Activated CD8-positive, alpha-beta memory T cell treated with anti-CD3 and anti-CD28 coated beads for 24 hours (primary cell): Measurements from ENCODE around the gene ADGRG6.

Experiments used
- DNase-seq: peaks from one replicate; pipeline ENCODE4 v3.0.0-alpha.2; 2020

ADGRG6 gene

DNA sequence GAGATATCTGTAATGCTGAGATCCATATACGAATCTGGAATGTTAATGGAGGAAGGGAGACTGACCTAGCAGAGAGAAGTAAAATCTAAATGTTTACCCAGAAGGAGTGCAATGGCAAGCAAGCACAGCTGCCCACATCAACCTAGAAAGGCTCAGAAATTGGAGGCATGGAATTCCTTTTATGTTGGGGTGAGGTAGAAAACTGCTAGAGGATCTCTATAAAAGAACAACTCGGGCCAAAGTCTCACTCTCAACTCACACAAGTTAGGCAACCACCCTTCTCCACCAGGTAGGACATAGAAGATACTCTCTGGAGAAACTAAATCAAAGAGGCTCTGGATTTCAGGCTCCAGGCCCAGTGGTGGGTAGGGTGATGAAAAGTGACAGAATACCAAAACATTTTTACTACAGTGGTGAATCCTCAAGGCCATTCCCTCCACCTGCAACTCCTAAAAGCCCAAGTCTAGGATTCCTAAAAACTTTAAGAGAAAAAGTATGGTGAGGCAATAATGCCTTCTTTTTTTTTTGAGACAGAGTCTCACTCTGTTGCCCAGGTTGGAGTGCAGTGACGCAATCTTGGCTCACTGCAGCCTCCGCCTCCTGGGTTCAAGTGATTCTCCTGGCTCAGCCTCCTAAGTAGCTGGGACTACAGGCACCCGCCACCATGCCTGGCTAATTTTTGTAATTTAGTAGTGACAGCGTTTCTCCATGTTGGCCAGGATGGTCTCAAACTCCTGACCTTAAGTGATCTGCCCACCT lies 9.5 kb upstream of the ADGRG6 start:
- DNase-seq: no peak

DNA sequence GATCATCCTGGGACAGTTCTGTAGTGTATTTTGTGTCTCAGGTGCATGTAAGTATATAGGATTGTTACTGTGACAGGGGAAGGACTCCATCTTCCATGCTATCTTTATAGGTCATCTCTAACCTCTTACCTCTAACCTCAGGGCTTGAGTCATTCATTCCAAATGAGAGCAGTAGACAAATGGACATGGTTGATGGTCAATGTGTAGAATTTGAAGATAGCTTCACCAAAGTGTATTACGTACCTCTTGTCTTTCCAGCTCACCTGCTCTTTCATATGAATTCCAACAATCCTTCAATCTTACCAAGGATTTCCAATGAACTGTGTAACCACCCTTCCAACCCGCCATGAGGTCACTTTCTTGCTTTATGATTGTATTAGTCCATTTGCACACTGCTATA lies 8.7 kb upstream of the ADGRG6 start:
- no peak for DNase-seq

DNA sequence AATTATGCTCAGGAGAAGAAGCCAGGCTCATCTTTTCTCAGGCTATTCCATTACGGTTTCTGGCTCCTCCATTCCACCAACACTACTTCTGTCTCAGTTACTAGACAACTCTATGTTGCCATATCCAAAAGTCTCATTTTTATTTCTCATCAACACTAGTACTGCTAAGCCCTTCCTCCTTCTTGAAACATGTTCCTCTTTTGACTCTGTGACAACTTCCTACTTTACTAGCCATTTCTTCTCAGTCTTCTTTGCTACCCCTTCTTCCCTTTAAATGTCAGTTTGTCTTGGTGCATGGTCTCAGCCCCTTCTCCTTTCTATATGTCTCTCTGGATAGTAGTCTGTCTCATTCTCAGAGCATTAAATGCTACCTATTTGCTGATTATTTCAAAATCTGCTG lies 7.1 kb upstream of the ADGRG6 start:
- no peak for DNase-seq

DNA sequence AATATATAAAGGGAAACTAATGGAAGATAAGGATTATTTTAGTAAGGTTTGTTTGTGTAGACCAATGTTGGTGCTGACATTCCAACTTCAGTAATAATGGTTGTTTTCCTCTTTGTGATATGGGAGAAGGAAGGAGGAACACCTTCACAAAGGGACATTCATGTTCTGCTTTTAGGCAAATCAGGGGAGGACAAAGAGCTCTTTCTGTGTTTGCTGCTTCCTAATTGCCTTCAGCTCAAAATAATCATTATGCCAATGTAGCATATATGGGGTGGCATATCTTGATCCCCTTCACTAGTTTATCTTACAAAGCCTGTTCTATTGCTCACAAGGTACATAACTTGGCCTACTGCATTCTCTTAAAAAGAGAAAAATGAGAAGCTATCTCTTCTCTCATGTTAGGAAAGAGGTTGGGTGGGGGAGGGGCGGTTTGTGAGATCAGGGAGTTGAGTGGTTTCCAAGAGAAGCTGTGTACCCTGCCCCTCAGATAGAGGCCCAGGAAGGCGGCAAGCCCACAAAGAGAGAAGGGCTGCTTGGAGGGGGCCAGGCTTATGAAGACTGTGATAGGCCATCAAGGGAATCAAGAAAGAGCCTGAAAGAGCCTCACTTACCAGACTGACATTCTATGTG lies 4.7 kb upstream of the ADGRG6 start:
- DNase-seq: no peak

DNA sequence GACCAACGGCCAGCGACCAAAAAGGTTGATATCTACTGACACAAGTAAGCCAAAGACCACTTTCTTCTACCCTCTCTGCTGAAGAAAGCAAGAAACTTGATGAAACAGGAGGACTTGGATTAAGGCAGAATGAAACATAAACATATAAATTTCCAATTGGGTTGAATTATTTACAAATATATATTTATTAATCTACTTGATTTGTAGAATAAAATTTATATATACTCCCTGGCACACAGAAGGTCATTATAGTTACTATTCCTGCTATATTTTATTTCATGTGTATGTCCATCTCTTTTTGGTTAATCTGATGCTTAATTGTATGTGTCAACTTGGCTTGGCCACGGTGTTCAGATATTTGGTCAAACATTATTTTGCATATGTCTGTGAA lies 4.2 kb upstream of the ADGRG6 start:
- no peak for DNase-seq

DNA sequence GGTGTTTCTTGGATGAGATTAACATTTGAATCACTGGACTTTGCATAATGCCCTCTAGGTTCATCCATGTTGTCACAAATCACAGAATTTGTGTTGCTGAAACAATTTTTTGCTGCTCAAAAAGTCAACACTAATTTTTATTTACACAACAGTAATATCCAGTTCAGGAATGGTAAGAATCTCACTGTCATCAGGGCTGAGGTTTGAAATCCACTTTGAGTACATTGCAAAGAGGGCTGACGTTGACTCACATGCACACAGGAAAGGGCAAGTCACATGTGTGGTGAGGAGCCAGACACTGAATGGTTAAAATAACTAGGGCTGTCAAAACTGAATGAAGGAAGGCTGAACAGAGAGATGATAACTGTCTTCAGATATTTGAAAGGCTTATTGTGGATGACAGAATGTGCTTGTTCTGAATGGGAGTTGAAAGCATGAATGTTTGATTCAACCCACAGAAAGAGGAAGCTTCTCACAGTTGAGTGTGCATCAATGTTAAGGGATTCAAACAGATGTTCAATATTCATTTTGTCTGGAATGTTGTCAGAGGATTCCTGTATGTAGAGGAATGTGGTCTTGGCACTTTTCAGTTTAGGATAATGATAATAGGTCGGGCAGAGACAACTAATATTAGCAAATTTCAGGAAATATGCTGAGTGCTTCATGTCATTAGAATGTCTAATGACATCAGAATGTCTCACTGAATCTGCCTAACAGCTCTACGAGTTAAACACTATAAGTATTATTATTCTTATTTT lies 3.6 kb upstream of the ADGRG6 start:
- DNase-seq: no peak

DNA sequence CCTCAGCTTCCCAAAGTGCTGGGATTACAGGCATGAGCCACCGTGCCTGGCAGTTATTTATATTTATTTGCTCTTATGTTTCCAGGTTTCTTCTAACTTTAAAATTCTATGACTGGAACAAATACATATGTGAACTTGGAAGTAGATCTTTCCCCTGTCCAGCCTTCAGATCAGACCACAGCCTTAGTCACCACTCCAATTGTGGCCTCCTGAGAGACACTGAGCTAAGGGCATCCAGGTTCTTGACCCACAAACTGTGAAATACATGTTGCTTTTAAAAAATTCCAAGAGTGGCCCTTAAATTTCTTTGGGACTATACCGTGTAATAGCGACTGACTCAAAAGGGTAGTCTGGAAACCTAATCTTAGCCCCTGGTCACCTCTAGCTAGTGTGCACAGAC lies 1.5 kb upstream of the ADGRG6 start:
- DNase-seq: no peak

DNA sequence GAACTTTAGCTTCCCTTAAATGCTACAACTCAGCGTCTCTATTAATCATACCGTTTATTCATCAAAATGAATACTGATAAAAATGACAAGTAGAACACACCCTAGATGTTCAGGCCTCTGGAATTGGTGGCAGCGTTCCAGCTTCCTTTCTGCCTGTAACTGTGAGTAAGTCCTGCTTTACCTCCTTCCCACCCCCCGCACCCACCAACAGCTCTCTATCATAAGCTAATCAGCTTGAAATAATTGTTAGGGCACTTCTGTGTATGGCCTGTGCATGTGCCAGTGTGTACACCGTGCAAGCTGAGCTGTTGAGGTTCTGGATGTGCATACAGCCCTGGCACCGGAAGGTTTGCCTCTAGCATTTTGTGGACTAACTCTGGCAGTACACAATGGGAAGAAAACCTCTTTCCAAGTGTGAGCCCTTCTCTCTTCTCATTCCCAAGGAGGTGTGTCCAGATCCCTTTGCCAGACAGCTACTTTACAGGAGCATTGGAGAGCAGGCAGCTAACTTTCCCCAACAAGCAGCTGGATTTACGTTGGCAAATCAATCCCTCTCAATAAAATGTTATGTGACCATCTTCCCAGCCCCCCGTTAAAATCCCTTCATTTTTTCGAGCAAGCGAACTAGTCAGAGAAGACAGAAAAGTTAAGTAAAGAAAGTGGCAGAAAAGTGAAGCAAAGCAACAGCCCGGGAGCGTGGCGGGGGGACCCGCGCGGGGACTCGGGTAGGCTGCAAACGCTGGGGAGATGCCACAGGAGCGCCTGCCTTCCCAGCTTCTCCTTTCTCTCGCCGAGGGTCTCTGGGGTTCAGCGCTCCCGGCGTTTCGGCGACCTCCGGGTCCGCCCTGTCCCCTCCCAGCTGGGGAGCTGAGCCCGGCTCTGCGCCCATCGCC lies 803 bp upstream of the ADGRG6 start:
- DNase-seq: no peak

DNA sequence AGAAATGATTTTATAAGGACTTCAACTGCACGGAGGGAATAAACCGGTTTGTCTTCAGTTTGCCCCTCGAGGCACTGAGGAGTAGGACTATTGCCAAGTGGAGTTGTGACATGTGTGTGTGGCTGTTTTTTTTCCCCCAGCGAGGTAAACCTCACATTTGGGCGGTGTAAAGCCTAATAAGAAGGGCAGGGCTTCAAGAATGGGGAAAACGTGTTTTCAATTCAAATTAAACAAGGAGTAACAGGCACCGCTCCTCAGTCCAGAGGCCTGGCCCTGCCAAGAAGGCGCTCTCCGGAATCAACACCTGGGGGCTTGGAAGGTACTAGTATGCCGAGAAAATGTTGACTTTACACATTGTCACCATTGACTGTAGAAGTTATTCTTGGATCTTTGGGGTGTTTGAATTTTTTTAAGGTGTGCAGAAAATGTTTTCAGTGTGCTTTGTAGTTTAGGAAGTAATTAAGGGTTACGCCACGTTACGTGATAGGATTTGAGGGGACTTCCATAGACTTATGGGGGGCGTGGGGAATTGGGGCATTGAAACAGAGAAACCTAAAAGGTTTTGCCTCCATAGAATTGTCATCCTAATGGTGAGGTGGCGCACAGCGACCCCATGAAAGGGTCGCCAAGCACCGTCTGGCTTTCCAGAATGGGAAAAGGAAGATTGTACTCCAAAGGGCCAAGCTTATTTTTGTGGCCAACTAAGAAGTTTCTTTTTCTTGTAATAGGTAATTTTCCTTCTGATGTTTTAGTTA lies 791 bp downstream of the ADGRG6 start:
- DNase-seq: no peak

DNA sequence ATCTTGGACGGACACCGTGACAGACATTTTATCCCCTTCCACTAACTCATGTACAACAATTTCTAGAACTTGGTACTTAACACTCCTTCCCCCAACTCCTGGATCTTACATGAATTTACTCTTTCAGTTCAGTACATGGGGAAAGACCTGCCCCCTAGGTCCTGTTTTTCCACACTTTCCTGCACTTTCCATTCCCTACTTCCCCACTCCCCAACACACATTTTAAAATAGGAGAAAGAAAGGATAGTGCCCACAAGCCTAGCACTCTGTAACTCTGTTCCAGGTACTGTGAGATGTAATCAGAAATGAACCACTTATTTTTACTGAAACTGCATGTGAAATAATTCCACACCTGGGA lies 1.3 kb downstream of the ADGRG6 start:
- DNase-seq: no peak

DNA sequence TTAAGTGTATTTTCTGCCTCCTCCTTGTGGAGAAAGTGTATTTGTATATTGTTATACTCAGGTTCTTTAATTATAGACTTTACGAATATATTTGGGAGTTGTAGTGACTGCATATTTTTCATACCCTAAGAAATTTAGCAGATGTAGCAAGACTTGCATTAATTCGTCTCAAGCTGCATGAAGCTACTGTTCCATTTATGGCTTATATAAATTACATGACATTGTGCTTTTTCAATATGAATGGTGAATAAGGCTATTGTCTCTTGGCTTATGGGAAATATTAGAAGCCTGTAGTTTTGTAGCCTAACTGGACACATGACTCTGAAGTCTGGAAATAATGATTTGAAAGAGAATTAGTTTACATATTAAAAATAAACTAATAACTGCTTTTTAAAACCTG lies 2.4 kb downstream of the ADGRG6 start:
- DNase-seq: no peak

DNA sequence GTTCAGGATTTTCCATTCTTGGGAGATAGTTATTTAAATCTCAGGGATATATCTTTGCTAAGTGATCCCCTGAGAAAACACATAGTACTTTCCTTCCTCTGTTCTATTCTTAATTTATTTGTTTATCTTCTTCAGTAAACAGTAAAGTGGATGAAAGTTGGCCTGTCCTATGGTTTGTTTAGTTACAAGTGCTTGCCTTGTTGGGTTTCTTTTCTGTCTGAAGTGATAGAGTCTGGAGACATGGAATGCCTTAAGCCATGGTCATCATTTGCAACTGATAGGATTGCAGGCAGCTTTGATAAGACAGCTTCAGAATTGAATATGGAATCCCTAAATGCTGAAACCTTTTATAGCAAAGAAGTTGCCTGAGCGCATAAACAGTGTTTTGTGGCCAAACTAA lies 4.9 kb downstream of the ADGRG6 start:
- no peak for DNase-seq

DNA sequence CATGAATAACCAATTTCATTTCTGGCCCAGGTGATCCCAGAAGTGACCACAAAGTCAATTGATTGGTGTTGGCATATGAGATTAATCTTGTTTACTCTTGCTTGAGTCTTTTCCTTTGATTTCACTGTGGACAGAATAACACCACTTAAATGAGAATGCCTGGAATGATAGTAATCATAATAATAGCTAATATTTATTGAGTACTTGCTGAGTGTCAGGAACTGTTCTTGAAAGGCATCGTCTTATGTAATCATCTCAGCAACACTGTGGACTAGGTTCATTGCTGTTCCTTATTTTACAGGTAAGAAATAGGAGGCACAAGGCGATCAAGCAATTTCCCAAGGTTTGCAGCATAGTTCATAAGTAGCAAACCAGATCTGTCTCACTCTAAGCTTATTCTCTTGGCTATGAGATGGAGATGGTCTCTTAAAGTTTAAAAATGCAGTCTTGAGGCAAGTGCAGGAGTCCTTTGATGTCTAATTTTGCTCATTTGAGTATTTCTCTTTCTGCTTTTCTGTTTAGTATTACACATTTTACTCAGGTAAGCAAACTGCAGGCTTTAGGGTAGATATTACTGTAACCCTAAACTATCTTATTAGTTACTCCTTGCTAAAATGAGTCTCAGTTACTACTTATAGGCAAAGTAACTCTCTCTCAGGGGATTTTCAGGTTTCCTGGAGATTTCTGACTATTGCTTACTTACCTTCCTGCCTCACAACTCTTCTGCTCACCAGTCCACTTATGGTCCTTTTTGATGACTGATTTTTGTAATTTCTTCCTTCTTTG lies 6.3 kb downstream of the ADGRG6 start:
- no peak for DNase-seq

DNA sequence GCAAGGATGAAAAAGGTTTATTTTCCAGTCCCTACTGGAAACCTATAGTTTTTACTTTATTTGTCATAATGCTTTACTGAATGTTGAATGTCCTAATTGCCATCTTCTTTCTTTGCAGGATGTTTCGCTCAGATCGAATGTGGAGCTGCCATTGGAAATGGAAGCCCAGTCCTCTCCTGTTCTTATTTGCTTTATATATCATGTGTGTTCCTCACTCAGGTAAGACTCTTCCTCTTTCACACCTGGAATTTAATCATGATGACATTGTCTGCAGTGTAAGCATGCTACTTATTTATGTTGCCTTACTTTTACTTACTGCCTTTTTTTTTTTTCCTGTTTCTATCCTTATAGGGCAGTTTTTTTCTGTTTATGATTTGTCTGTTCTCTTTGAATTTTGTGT lies 7.6 kb downstream of the ADGRG6 start:
- DNase-seq: no peak

DNA sequence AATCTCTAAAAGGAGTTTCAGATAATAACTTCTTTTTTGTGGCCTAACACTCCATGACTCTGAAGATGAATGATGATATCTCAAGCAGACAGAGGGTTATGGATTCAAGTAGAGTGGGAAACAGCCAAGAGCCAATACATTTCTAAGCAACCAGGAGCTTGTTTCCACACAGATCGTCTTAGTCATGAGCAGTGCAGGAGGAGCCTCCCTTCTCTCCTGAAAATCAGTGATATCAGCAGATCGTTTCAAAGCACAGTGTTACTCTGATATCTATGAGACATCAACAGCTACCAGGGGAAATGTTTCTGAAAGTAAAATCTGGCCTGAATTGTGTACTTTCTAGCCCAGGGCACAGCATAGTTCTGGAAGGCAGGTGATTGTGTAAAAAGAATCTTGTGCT lies 11.5 kb downstream of the ADGRG6 start:
- DNase-seq: no peak

DNA sequence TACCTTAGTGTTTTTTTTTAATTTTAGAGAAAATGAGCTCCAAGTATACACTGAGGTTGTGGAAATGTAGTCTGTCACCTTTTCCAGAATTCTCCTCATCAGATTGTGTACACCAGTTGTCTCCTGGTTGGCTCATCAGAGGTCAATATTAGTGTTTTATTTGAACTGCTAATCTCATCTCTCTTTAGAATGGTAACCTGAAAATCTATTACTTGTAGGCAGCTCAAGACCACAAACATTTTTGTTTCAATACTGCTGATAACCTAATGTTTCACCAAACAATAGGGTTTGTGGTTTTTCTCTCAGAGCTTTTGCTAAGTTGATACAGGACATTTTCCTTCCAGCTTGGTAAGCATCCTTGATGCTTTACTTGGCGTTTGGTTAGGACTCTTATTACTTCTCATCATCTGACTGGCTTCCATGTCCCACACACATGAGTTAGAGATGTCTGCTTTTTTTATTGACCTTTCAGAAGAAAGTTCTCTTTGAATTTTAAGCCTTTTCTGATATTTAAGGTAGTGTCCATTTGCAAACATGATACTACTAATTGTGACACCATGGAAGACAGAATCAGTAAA lies 15.1 kb downstream of the ADGRG6 start:
- no peak for DNase-seq

DNA sequence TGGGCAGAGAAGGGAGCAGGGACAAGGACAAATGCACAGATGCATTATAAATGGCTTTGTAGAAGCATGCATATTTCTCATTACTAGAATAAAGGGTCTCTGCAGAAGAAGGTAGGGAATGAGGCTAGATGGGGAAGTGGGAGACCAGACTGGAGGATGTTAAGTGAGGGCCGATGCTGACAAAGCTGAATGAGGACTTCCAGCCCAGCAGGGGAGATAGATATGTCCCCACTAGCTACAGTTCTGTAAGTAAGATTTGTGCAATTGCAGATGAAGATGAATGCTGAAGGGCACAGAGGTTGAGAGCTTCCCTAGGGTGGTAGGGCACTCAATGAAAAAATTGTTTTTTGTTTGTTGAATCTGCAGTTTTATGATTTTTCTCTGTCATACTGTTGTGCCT lies 16.9 kb downstream of the ADGRG6 start:
- DNase-seq: no peak

DNA sequence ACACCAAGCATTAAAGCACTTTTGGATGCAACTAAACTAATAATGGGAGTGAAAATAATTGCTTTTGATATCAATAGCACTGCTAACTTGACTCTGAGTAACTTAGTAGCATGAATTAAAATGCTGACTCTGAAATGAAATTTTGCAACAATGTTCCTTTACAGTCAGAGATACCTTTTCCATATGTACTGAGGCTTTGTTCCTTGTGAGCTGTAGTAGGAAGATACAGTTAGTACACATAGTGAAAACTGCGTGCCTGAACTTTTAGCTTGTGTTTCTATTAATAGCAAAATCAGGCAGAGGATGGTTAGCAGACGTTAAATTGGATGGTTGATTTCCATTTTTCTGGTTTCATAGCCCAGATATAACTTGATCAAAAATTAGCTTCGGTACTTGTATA lies 18.6 kb downstream of the ADGRG6 start:
- no peak for DNase-seq

DNA sequence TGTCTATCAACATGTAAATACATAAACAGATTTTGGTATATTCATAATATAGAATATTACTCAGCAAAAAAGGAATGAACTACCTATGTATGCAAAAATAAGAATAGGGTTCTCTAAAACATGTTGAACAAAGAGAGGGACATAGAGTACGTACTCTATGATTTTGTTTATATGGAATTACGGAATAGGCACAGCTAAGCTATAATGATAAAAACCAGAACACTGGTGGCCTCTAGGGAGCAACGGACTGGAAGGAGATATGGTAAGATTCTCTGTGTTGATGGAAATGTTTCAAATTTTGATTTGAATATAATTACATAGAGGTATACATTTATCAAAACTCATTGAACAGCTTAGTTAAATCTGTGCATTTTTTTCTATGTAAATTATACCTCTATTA lies 19.6 kb downstream of the ADGRG6 start:
- DNase-seq: no peak

DNA sequence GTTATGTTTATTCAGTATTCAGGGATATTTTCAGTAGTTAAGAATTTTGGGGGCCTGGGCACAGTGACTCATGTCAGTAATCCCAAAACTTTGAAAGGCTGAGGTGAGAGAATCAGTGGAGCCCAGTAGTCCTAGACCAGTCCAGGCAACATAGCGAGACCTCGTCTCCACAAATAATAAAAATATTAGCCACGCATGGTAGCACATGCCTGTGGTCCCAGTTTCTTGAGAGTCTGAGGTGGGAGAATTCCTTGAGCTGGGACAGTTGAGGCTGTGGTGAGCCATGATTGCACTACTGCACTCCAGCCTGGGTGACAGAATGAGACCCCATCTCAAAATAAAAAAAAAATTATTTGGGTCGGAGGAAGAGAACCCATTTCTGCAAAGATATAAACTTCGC lies 20.3 kb downstream of the ADGRG6 start:
- DNase-seq: no peak

DNA sequence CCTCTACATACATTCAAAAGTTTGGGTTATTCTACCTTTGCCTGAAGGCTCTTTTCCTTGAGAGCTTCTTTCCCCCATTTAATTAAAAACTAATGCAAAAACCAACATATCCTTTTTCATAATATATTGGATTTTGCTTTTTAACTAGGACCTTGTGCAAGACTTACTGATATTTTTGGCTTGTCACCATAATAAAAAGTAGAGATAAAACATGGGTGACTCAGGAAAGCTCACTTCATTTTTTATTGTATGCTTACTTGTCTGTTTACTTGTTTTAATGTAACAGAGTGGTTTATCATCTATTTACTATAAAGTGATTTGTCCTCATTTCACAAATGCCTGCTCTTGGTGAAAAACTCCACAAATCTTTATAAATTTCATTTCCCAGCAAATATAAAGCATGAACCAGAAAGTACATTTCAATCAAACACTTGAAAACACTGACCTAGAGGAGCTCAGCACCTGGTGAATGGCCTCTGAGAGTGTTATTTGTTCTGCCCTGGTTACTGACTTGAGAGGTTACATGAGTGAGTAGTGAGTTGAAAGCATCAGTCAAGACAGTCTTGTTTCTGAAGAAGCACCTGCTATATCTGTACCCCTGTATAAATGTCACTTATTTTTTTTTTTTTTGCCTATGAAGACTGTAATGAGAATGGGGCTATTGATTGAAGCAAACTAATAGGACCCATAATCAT lies 20.8 kb downstream of the ADGRG6 start:
- DNase-seq: no peak
